ENCODE data around the gene PLEKHG4B.

The PLEKHG4B gene

GRCh38 chr5:192970-193831, 101.2 kb downstream of the PLEKHG4B start:
- no peaks in the 10 kb centered on the region for H3K27me3 ChIP-seq (ENCODE audit: insufficient read depth, low read length, poor library complexity)
- peaks cover 8% of the 10 kb centered on the region for H3K4me1 ChIP-seq (ENCODE audit: insufficient read depth, low read length)

GRCh38 chr5:194102-194501, 102.1 kb downstream of the PLEKHG4B start:
- Histone ChIP-seq H3K27ac (ENCODE audit: low read length) (no peak overlapping the region), H3K4me2 (ENCODE audit: insufficient read depth, low read length) (no peak overlapping the region)
- TF ChIP-seq, protein P1, sequence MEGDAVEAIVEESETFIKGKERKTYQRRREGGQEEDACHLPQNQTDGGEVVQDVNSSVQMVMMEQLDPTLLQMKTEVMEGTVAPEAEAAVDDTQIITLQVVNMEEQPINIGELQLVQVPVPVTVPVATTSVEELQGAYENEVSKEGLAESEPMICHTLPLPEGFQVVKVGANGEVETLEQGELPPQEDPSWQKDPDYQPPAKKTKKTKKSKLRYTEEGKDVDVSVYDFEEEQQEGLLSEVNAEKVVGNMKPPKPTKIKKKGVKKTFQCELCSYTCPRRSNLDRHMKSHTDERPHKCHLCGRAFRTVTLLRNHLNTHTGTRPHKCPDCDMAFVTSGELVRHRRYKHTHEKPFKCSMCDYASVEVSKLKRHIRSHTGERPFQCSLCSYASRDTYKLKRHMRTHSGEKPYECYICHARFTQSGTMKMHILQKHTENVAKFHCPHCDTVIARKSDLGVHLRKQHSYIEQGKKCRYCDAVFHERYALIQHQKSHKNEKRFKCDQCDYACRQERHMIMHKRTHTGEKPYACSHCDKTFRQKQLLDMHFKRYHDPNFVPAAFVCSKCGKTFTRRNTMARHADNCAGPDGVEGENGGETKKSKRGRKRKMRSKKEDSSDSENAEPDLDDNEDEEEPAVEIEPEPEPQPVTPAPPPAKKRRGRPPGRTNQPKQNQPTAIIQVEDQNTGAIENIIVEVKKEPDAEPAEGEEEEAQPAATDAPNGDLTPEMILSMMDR (IDR thresholded peaks at IDR 0.05; ENCODE audit: borderline replicate concordance, extremely low read depth, low read length, poor library complexity, severe bottlenecking) = no peak
- TF ChIP-seq EZH2 (IDR thresholded peaks at IDR 0.05; ENCODE audit: borderline replicate concordance, low read depth, low read length, severe bottlenecking) = no peak

More at GRCh38 chr5:192970-193831, 101.2 kb downstream of the PLEKHG4B start:
- Histone ChIP-seq H3K27ac (ENCODE audit: low read length) (no peak overlapping the region), H4K20me1 (ENCODE audit: insufficient read depth, low read length) (no peaks in the 10 kb centered on the region), H3K36me3 (ENCODE audit: insufficient read depth, low read length) (no peaks in the 10 kb centered on the region), H2AFZ (ENCODE audit: low read depth, low read length) (no peak overlapping the region), H3K9ac (ENCODE audit: low read depth, low read length) (no peak overlapping the region), H3K4me3 (ENCODE audit: low read depth in 1 of 2, low read length in 2 of 2) (no peak overlapping the region), H3K4me2 (ENCODE audit: insufficient read depth, low read length) (no peak overlapping the region), H3K9me3 (ENCODE audit: insufficient read depth, low read length, severe bottlenecking) (no peaks in the 10 kb centered on the region), H3K79me2 (ENCODE audit: insufficient read depth, low read length) (no peaks in the 10 kb centered on the region)
- ATAC-seq (ENCODE audit: insufficient read depth, low read depth) (no peak), DNase-seq (no peak)
- TF ChIP-seq, protein P1 (IDR thresholded peaks at IDR 0.05; ENCODE audit: borderline replicate concordance, extremely low read depth, low read length, poor library complexity, severe bottlenecking) = no peak
- no peak for TF ChIP-seq EZH2 (IDR thresholded peaks at IDR 0.05; ENCODE audit: borderline replicate concordance, low read depth, low read length, severe bottlenecking)

GRCh38 chr5:194603-195209, 102.7 kb downstream of the PLEKHG4B start:
- H3K36me3 ChIP-seq (ENCODE audit: insufficient read depth, low read length) = no peaks in the 10 kb centered on the region
- TF ChIP-seq, protein P1 (IDR thresholded peaks at IDR 0.05; ENCODE audit: borderline replicate concordance, extremely low read depth, low read length, poor library complexity, severe bottlenecking) = no peak
- TF ChIP-seq EZH2 (IDR thresholded peaks at IDR 0.05; ENCODE audit: borderline replicate concordance, low read depth, low read length, severe bottlenecking) = no peak
- peaks cover 3% of the 10 kb centered on the region; the same call in 1 of the 2 replicates for H4K20me1 ChIP-seq (ENCODE audit: insufficient read depth, low read length)
- no peak overlapping the region for H3K4me3 ChIP-seq (ENCODE audit: low read depth in 1 of 2, low read length in 2 of 2)
- no peaks in the 10 kb centered on the region for H3K79me2 ChIP-seq (ENCODE audit: insufficient read depth, low read length)
- H3K9ac ChIP-seq (ENCODE audit: low read depth, low read length) = no peak overlapping the region
- no peaks in the 10 kb centered on the region for H3K9me3 ChIP-seq (ENCODE audit: insufficient read depth, low read length, severe bottlenecking)
- no peaks in the 10 kb centered on the region for H3K27me3 ChIP-seq (ENCODE audit: insufficient read depth, low read length, poor library complexity)
- no peak overlapping the region for H2AFZ ChIP-seq (ENCODE audit: low read depth, low read length)
- ATAC-seq (ENCODE audit: insufficient read depth, low read depth) (no peak), DNase-seq (no peak)
- H3K27ac ChIP-seq (ENCODE audit: low read length) = no peak overlapping the region
- H3K4me1 ChIP-seq (ENCODE audit: insufficient read depth, low read length) = no peaks in the 10 kb centered on the region
- no peak overlapping the region for H3K4me2 ChIP-seq (ENCODE audit: insufficient read depth, low read length)

More at GRCh38 chr5:194102-194501, 102.1 kb downstream of the PLEKHG4B start:
- H3K9me3 ChIP-seq (ENCODE audit: insufficient read depth, low read length, severe bottlenecking) = no peaks in the 10 kb centered on the region
- no peaks in the 10 kb centered on the region for H3K79me2 ChIP-seq (ENCODE audit: insufficient read depth, low read length)
- no peaks in the 10 kb centered on the region for H3K27me3 ChIP-seq (ENCODE audit: insufficient read depth, low read length, poor library complexity)
- no peaks in the 10 kb centered on the region; the same call in 1 of the 2 replicates for H4K20me1 ChIP-seq (ENCODE audit: insufficient read depth, low read length)
- DNase-seq = no peak
- H3K9ac ChIP-seq (ENCODE audit: low read depth, low read length) = no peak overlapping the region
- no peak overlapping the region for H2AFZ ChIP-seq (ENCODE audit: low read depth, low read length)
- H3K4me3 ChIP-seq (ENCODE audit: low read depth in 1 of 2, low read length in 2 of 2) = no peak overlapping the region
- no peak for ATAC-seq (ENCODE audit: insufficient read depth, low read depth)
- peaks cover under 1% of the 10 kb centered on the region; the same call in 1 of the 2 replicates for H3K4me1 ChIP-seq (ENCODE audit: insufficient read depth, low read length)
- H3K36me3 ChIP-seq (ENCODE audit: insufficient read depth, low read length) = no peaks in the 10 kb centered on the region
